Measurements from ENCODE around the gene MKRN2OS.

MKRN2OS gene
- total RNA-seq, result 0 to 0.22 (median 0) reads per million in 18 experiments

- DNase-seq, result no peak
Observed at GRCh38 chr3:12545473-12545791, at the start of gene MKRN2OS. Gene MKRN2OS (minus strand): TSS chr3:12545499. CDS start chr3:12545464, 35 bp downstream.

GRCh38 chr3:12593473-12593872, 48.2 kb upstream of the MKRN2OS start:
- no peak for DNase-seq

- no peak for DNase-seq
Observed at GRCh38 chr3:12591997-12592715, 46.9 kb upstream of the MKRN2OS start.

- no peak for DNase-seq
Observed at GRCh38 chr3:12591456-12591855, 46.2 kb upstream of the MKRN2OS start.

- peak; percentile 67 to 77 for DNase-seq
Observed at GRCh38 chr3:12590096-12590495, 44.8 kb upstream of the MKRN2OS start.

- DNase-seq, result no peak
Observed at GRCh38 chr3:12588039-12589009, 43.0 kb upstream of the MKRN2OS start.

- no peak for DNase-seq
Observed at GRCh38 chr3:12586403-12586802, 41.1 kb upstream of the MKRN2OS start.

DNA sequence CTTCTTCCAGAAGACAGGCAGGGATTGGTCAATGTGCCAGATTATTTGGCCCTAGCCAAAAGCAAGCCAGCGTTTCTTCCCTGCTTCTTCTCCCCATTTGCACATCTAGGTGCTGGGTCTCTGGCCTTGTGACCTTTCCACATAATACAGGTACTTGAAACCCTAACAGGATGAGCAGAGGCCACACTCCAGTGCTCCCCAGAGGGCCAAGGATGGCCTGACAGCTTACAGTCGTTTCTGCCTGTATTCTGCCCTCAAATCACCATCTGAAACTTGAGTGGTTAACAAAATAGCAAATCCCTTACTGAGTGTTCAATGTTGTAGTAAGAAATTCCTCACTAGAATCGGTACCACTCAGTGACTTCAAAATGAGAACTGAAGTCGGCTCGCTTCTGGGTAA, 40.7 kb upstream of the MKRN2OS start:
- DNase-seq, result no peak

DNA sequence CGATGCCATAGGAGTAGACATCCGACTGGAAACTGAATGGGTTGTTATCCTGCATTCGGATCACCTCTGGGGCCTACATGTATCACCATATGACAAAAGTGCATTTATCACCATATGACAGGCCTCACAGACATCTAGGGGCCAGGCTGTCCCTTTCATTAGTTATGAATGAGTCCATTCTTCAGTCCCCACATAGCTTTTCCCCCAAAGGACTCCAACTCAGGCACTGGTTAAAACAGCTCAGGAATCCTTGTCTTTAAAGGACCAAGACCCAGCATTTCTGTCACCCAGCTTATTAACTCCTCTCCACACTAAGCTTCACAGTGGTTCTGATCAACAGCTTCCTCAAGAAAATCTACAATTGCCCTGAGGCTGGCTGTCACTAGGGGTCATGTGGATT, 39.9 kb upstream of the MKRN2OS start:
- no peak for DNase-seq

DNA sequence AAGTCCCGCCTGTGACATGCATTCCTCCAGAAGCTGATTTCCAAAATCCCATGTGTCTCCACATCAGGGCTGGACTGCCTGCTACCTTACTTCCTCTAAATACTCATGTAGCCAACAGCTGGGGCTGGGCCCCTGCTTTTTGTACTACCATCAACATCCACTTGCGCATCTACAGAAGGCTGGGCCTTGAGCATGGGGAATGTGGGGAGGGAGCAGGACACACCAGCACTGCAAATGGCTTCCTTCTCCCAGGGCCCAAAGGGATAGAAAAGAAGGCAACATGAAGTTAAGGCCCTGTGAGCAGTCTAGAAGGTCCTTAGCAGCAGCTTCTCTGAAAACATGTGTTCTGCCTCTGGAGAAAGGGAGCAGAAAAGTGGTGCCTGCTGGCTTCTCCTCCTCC, 38.8 kb upstream of the MKRN2OS start:
- no peak for DNase-seq

- DNase-seq, result no peak
Observed at GRCh38 chr3:12583280-12583679, 38.0 kb upstream of the MKRN2OS start.

GRCh38 chr3:12582730-12583129, 37.4 kb upstream of the MKRN2OS start:
- DNase-seq, result no peak

DNA sequence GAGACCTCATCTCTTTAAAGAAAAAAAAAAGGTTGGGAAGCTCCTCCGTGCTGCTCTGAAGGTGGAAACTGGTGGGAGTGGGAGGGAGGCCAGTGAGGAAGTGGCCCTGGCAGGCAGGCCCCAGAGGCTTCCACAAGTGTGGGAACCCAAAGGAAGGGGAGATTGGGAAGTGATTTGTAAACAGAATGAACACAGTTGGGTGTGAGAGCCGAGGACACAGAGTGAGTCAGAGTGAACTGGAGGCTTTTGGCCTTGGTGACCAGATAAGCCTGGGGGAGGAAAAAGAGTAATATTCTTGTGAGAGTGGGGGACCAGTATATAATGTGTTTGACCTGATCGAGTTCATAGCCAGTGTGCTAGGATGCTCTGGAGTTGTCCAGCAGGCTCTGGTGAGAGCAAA, 34.6 kb upstream of the MKRN2OS start:
- peak; percentile 57 to 81 for DNase-seq

GRCh38 chr3:12579456-12579855, 34.2 kb upstream of the MKRN2OS start:
- no peak for DNase-seq

DNA sequence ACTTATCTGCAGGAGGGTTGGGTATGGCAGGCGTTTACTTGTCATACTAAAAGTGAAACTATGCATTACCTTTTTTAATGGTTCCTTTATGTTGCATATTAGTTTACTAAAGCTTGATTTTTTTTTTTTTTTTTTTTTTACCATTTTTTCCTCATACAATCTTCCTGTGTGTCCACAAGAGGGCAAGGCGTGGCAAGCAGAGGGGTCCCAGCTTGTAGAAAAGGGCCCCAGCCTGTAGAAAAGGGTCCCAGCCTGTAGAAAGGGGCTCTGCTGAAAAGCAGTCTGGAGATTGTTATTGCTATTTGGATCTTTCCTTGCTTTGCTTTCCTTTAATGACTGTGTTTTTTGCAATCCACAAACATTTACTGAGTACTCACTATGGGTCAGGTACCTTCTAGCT, 33.4 kb upstream of the MKRN2OS start:
- DNase-seq, result no peak

DNA sequence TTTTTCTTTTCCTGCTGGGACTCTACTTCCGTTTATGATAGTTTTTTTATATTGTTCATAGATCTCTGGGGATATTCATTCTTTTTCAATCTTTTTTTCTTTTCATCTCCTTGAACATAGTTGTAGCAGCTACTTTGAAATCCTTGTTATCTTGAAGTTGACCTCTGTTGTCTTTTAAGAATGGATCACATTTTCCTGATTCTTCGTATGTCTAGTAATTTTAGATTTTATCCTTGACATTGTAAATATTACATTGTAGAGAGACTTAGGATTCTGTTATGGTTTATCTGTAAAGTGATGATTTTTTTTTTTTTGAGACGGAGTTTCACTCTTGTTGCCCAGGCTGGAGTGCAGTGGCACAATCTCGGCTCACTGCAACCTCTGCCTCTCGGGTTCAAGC, 32.1 kb upstream of the MKRN2OS start:
- DNase-seq, result no peak

- DNase-seq, result no peak
Observed at GRCh38 chr3:12574661-12575060, 29.4 kb upstream of the MKRN2OS start.

- DNase-seq, result no peak
Observed at GRCh38 chr3:12574131-12574530, 28.8 kb upstream of the MKRN2OS start.

DNA sequence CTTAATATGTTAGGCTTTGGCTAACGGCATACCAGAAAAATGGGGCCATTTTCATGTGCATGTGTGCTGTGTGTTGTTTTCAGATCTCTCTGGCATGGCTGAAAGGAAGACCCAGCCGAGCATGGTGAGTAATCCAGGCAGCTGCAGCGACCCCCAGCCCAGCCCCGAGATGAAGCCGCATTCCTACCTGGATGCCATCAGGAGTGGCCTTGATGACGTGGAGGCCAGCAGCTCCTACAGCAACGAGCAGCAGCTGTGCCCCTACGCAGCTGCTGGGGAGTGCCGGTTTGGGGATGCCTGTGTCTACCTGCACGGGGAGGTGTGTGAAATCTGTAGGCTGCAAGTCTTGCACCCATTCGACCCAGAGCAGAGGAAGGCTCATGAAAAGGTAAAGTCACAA, 26.7 kb upstream of the MKRN2OS start:
- no peak for DNase-seq

GRCh38 chr3:12569836-12570235, 24.5 kb upstream of the MKRN2OS start:
- DNase-seq, result peak in 1 of 2 donors; percentile 20

DNA sequence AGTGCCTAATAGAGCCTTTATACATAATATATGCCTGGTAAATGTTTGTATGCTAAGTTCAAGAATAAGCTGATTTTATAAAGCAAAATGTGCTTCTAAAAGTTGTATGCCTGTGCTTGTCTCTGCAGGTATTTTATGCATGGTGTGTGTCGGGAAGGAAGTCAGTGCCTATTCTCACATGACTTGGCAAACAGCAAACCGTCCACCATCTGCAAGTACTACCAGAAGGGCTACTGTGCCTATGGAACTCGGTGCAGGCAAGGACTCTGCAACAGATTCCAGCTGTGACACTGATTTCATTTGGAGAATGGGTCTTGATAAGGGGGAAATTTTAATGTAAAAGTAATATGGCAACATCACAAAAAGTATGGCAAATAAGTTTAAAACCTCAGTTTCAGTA, 23.4 kb upstream of the MKRN2OS start:
- no peak for DNase-seq

- DNase-seq, result no peak
Observed at GRCh38 chr3:12566976-12567375, 21.7 kb upstream of the MKRN2OS start.

DNA sequence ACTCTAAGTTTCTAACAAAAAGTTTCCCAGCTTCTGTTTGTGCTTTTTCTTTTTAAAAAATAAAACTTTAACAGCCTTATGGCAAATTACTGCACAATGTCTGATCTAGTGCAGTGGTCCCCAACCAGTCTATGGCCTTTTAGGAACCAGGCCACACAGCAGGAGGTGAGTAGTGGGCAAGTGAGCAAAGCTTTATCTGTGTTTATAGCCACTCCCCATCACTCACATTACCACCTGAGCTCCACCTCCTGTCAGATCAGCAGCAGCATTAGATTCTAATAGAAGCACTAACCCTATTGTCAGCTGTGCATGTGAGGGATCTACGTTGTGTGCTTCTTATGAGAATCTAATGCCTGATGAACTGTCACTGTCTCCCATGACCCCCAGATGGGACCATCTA, 17.2 kb upstream of the MKRN2OS start:
- no peak for DNase-seq

DNA sequence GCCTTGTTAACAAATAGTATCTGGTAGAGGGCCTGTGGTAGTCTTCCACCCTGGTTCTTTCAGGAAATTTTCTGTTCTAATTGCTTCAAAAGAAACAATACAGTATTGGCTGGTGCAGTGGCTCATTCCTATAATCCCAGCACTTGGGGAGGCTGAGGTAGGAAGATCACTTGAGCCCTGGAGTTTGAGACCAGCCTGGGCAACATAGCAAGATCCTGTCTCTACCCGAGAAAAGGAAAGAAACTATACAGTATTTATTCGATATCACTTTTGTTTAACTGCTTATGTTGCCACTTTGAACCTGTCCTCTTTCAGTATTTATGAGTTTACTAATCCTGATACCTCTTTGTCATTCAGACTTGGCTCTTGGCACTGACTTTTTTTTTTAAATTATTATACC, 16.1 kb upstream of the MKRN2OS start:
- no peak for DNase-seq
